Activated naive CD8-positive, alpha-beta T cell treated with anti-CD3 and anti-CD28 coated beads, Interleukin-2, amount 10 ng/mL, durations not matched to agents 7 days and 5 days (primary cell): ENCODE results near the gene TSPEAR. TPM values are rescaled to one million over a fixed set of nuclear protein-coding genes. Genes with fewer than 3 reads are reported as not detected.

Experiments used
- ATAC-seq: fragments of 150-1000 bp; cut with Tn5 transposase; one replicate; pipeline ENCODE4 v1.10.0; 2021; ENCODE audit warnings: low read depth, moderate library complexity
- POLR2A ChIA-PET: fragments of 350-600 bp; sonication (Branson Sonifier 250); formaldehyde crosslinking; loops from one replicate; lab custom pipeline; 2021; ENCODE audit warnings: antibody characterized with exemption; lab: Charles Lee
- DNase-seq: peaks from one replicate; pipeline ENCODE4 v3.0.0; 2021
- H3K27ac Mint-ChIP-seq: one replicate; pipeline ENCODE4 v1.8.0; 2022; ENCODE audit warnings: mild to moderate bottlenecking, mixed read lengths
- H3K27me3 Mint-ChIP-seq: one replicate; pipeline ENCODE4 v1.8.0; 2022; ENCODE audit warnings: mild to moderate bottlenecking, moderate library complexity, mixed read lengths
- H3K36me3 Mint-ChIP-seq: one replicate; pipeline ENCODE4 v1.8.0; 2021; ENCODE audit warnings: mild to moderate bottlenecking, mixed read lengths
- H3K4me1 Mint-ChIP-seq: one replicate; pipeline ENCODE4 v1.8.0; 2021; ENCODE audit warnings: mixed read lengths
- H3K4me3 Mint-ChIP-seq: one replicate; pipeline ENCODE4 v1.8.0; 2022; ENCODE audit warnings: mild to moderate bottlenecking, moderate library complexity, mixed read lengths
- H3K9me3 Mint-ChIP-seq: one replicate; pipeline ENCODE4 v1.8.0; 2021; ENCODE audit warnings: mixed read lengths
- total RNA-seq, 2 experiments: library from RNA; stranded (reverse); gene quantifications; one replicate each; pipeline ENCODE4 v1.2.3, GENCODE V29; 2021

TSPEAR gene
- total RNA-seq, 2 experiments from 2014 or later, result not detected

DNA sequence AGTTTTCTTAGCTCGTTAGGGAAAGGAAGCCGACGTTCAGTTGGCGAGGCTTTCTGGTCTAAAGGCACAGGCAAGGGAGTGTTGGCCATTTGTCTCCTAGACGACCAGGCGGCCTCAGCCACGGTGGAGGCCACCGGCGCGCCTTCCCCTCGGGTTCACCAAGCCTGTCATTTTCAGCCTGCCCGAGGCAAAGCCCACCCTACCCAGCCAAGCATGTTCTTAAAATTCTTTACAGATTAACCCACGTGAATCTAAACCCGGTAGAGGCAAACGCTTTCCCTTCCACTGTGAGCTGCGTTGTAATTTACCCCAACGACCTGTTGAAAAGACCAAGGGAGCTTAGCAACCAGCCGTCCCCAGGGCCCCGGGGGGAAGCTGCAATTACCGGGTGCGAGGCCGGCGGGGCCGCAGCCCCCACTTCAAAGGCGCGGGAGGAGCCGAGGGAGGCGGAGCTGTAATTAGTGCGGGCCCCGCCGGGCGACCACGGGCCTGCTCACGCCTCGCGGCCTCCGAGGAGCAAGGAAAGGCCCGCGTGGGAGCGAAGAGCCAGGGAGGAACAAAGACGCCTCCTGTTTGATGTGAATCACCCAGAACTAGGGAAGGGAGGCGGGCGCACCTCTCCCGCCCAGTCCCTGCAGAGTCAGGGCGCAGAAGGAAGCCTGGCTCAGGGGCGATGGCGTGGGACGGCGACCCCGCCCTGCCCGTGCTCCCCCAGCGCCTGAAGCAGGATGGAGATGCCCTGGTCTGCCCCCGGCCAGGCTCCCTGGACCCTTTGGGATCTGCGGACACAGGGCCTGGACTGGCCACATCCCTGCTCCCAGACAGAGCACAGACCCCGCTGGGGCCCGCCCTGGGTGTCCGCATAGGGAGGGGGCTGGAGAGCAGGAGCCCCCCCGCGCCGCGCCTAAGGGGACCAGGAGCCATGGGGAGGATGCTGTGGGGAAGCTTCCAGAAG lies 12.1 kb upstream of the TSPEAR start:
- DNase-seq, result peak; percentile 44
- no peaks in the 10 kb centered on the region for H3K36me3 Mint-ChIP-seq
- H3K27me3 Mint-ChIP-seq, result peaks cover 66% of the 10 kb centered on the region
- no peak overlapping the region for H3K27ac Mint-ChIP-seq
- POLR2A ChIA-PET, result no interaction called here
- H3K4me3 Mint-ChIP-seq, result peak overlapping the region; percentile 56
- no peaks in the 10 kb centered on the region for H3K9me3 Mint-ChIP-seq
- peaks cover 9% of the 10 kb centered on the region for H3K4me1 Mint-ChIP-seq
- ATAC-seq, result peak; percentile 54

- Mint-ChIP-seq H3K27me3 (peaks cover 72% of the 10 kb centered on the region), H3K4me1 (peaks cover 9% of the 10 kb centered on the region), H3K4me3 (no peak overlapping the region), H3K36me3 (no peaks in the 10 kb centered on the region), H3K27ac (no peak overlapping the region), H3K9me3 (no peaks in the 10 kb centered on the region)
- ATAC-seq (no peak), DNase-seq (no peak)
- POLR2A ChIA-PET, result no interaction called here
Measured at GRCh38 chr21:44722731-44723130, 11.4 kb upstream of the TSPEAR start.

GRCh38 chr21:44720170-44720569 lies 8.8 kb upstream of the TSPEAR start:
- Mint-ChIP-seq H3K27me3 (peaks cover 78% of the 10 kb centered on the region), H3K27ac (no peak overlapping the region)

DNA sequence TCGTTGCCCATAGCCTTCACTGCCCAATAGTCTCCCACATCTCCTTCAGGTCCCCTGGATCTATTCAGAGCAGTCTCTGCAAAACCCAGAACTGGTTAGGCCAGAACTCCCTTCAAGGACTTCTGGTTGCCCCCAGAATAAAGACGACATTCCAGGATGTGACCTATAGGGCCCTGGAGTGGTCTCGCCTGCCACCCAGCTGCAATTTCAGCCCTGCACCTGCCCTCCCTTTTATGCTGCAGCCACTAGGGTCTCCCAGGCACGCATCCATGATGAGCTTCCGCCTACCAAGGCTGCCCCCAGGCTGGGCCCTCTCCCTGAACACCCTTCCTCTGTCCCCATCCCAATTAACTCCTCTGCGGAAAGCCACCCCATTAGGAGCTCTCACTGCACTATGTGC lies 7.2 kb upstream of the TSPEAR start:
- no peak overlapping the region for H3K27ac Mint-ChIP-seq
- H3K4me1 Mint-ChIP-seq, result peaks cover 15% of the 10 kb centered on the region
- H3K27me3 Mint-ChIP-seq, result peaks cover 82% of the 10 kb centered on the region
- POLR2A ChIA-PET, result no interaction called here
- no peak for ATAC-seq
- H3K4me3 Mint-ChIP-seq, result no peak overlapping the region
- H3K36me3 Mint-ChIP-seq, result no peaks in the 10 kb centered on the region
- no peak for DNase-seq
- no peaks in the 10 kb centered on the region for H3K9me3 Mint-ChIP-seq

More at GRCh38 chr21:44720170-44720569, 8.8 kb upstream of the TSPEAR start:
- ATAC-seq (no peak), DNase-seq (no peak)
- H3K4me3 Mint-ChIP-seq, result no peak overlapping the region
- POLR2A ChIA-PET, result no interaction called here
- no peaks in the 10 kb centered on the region for H3K9me3 Mint-ChIP-seq
- peaks cover 12% of the 10 kb centered on the region for H3K4me1 Mint-ChIP-seq
- H3K36me3 Mint-ChIP-seq, result no peaks in the 10 kb centered on the region

DNA sequence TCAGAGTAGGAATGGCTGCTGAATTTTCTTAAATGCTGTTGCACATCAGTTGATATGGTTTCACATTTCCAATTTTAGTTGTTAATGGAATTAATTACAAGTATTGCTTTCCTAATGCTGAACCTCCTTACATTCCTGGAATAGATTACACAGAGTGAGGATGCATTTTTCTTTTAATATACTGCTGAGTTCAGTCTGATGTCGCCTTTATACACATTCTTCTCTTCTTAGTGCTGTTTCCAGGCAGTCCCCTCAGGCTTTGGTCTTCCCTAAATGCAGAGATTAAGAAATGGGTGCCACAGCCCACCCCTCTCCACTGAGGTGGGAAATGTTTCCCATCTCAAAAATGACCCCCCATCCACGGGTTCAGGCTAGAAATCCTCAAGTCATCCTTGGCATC lies 6.7 kb upstream of the TSPEAR start:
- Mint-ChIP-seq H3K36me3 (no peaks in the 10 kb centered on the region), H3K27ac (no peak overlapping the region), H3K4me3 (no peak overlapping the region), H3K27me3 (peaks cover 84% of the 10 kb centered on the region), H3K9me3 (no peaks in the 10 kb centered on the region), H3K4me1 (peaks cover 13% of the 10 kb centered on the region)
- ATAC-seq (no peak), DNase-seq (no peak)
- POLR2A ChIA-PET, result no interaction called here

GRCh38 chr21:44716984-44717383 lies 5.6 kb upstream of the TSPEAR start:
- Mint-ChIP-seq H3K27me3 (peaks cover 82% of the 10 kb centered on the region), H3K27ac (no peak overlapping the region), H3K4me1 (peaks cover 8% of the 10 kb centered on the region), H3K4me3 (no peak overlapping the region), H3K9me3 (no peaks in the 10 kb centered on the region), H3K36me3 (no peaks in the 10 kb centered on the region)
- DNase-seq (no peak), ATAC-seq (no peak)
- POLR2A ChIA-PET, result no interaction called here

DNA sequence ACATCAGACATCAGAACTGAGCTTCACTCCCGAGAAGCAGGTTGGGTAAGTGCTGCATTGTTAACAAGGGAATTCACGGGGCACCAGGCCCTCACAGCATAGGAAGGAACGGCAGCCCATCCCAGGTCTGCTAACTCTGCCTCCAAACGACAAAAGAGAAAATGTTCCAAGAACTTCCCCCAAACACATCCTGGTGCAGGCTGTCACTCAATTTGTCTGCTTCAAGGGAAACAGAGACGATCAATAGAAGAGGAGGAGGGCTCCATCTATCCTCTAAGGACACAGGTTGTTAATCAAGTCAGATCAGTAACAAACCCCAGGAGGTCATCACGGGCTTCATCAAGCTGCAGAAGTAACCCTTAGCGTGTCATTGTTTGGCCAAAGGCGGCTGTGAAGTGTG lies 3.5 kb upstream of the TSPEAR start:
- Mint-ChIP-seq H3K27ac (no peak overlapping the region), H3K36me3 (no peaks in the 10 kb centered on the region), H3K4me3 (no peak overlapping the region), H3K27me3 (peaks cover 81% of the 10 kb centered on the region), H3K4me1 (peaks cover 9% of the 10 kb centered on the region), H3K9me3 (no peaks in the 10 kb centered on the region)
- no peak for ATAC-seq
- POLR2A ChIA-PET, result no interaction called here
- DNase-seq, result no peak

- Mint-ChIP-seq H3K36me3 (no peaks in the 10 kb centered on the region), H3K27me3 (peaks cover 83% of the 10 kb centered on the region), H3K9me3 (no peaks in the 10 kb centered on the region), H3K4me3 (no peak overlapping the region), H3K4me1 (peaks cover 11% of the 10 kb centered on the region), H3K27ac (no peak overlapping the region)
- POLR2A ChIA-PET, result no interaction called here
- DNase-seq (no peak), ATAC-seq (no peak)
Measured at GRCh38 chr21:44713846-44714245, 2.5 kb upstream of the TSPEAR start.

GRCh38 chr21:44713130-44713529 lies 1.8 kb upstream of the TSPEAR start:
- POLR2A ChIA-PET, result no interaction called here
- H3K27me3 Mint-ChIP-seq, result peaks cover 82% of the 10 kb centered on the region
- no peak for DNase-seq

GRCh38 chr21:44712203-44713028 lies 1.0 kb upstream of the TSPEAR start:
- POLR2A ChIA-PET, result no interaction called here

More at GRCh38 chr21:44713130-44713529, 1.8 kb upstream of the TSPEAR start:
- H3K4me1 Mint-ChIP-seq, result peaks cover 11% of the 10 kb centered on the region
- no peak for ATAC-seq
- H3K4me3 Mint-ChIP-seq, result no peak overlapping the region
- H3K36me3 Mint-ChIP-seq, result no peaks in the 10 kb centered on the region
- no peak overlapping the region for H3K27ac Mint-ChIP-seq
- H3K9me3 Mint-ChIP-seq, result no peaks in the 10 kb centered on the region

DNA sequence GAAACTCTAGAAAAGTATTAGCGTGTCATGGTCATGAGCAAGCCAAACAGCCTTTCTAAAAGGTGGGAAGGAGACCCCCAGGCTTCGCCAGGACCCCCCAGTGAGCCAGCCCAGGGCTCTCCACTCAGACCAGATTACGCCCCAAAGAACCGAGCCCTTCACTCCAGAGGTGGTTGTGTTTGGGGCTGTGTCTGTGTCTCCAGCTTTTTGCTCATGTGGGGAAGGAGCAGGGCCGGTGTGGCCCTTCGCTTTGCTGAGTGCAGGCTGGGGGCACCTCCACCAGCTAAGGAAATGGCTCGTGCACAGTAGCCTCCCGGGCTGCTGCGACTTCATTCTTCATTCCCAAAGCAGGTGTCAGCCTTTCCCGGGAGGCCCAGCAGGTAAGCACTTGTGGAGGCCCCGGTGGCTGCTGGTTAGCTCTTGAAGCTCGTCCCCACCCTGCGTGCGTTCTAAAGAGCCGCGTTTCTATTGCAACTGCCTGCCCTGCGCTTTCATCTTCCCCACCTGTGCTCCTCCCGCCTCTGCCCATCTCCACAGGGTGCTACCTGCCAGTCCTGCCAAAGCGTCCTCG lies 531 bp downstream of the TSPEAR start:
- H3K4me1 Mint-ChIP-seq, result peaks cover 11% of the 10 kb centered on the region
- peaks cover 3% of the 10 kb centered on the region for H3K36me3 Mint-ChIP-seq
- H3K4me3 Mint-ChIP-seq, result no peak overlapping the region
- peaks cover 88% of the 10 kb centered on the region for H3K27me3 Mint-ChIP-seq
- no peaks in the 10 kb centered on the region for H3K9me3 Mint-ChIP-seq
- ATAC-seq (no peak), DNase-seq (no peak)
- POLR2A ChIA-PET, result no interaction called here
- H3K27ac Mint-ChIP-seq, result no peak overlapping the region

More at GRCh38 chr21:44712203-44713028, 1.0 kb upstream of the TSPEAR start:
- no peak for ATAC-seq
- peaks cover 82% of the 10 kb centered on the region for H3K27me3 Mint-ChIP-seq
- peaks cover 11% of the 10 kb centered on the region for H3K4me1 Mint-ChIP-seq
- H3K9me3 Mint-ChIP-seq, result no peaks in the 10 kb centered on the region
- H3K36me3 Mint-ChIP-seq, result no peaks in the 10 kb centered on the region
- no peak for DNase-seq
- H3K27ac Mint-ChIP-seq, result no peak overlapping the region
- H3K4me3 Mint-ChIP-seq, result no peak overlapping the region

GRCh38 chr21:44710294-44710665 lies 1.1 kb downstream of the TSPEAR start:
- no peak overlapping the region for H3K27ac Mint-ChIP-seq
- no peak for DNase-seq
- ATAC-seq, result no peak
- peaks cover 5% of the 10 kb centered on the region for H3K36me3 Mint-ChIP-seq
- peaks cover 8% of the 10 kb centered on the region for H3K4me1 Mint-ChIP-seq
- peaks cover 87% of the 10 kb centered on the region for H3K27me3 Mint-ChIP-seq
- POLR2A ChIA-PET, result no interaction called here
- H3K4me3 Mint-ChIP-seq, result peak overlapping the region; percentile 8
- H3K9me3 Mint-ChIP-seq, result no peaks in the 10 kb centered on the region
